HUDEP-2 (cell line): ENCODE data around the gene ASCL3.
"Not testable (repeated sequence)": the region's sequence is repeated elsewhere in the genome, so short reads cannot be mapped to it uniquely, and the experiment has no call there.

Experiments
- DNase-seq, 76 experiments: peaks; one replicate each; lab custom pipeline; 2025; ENCODE audit not compliant: unreplicated experiment in 76 of 76; lab: John Stamatoyannopoulos, UW

Gene ASCL3

GRCh38 chr11:8913961-8914660, 28.7 kb downstream of the ASCL3 start:
- peak in 50 of 76 experiments; percentile 2 to 63 (median 30) for DNase-seq

GRCh38 chr11:8911029-8911823, 31.6 kb downstream of the ASCL3 start, which contains the start of gene AKIP1:
Gene AKIP1, plus strand, starts transcription at chr11:8911189. Its CDS starts 261 bp downstream, at chr11:8911450.
- DNase-seq, result peak in 75 of 76 experiments; percentile 36 to 92 (median 83)

GRCh38 chr11:8910649-8911026, 32.2 kb downstream of the ASCL3 start:
- DNase-seq, result peak in 2 of 76 experiments; percentile 32 to 35

GRCh38 chr11:8908099-8908498, 34.7 kb downstream of the ASCL3 start:
- DNase-seq, result no peak

- DNase-seq, result no peak
These were observed 35.7 kb downstream of the ASCL3 start for GRCh38 chr11:8907116-8907515.

- no peak for DNase-seq
These were observed 37.2 kb downstream of the ASCL3 start for GRCh38 chr11:8905528-8906165.

GRCh38 chr11:8899119-8899753, 43.6 kb downstream of the ASCL3 start:
- no peak for DNase-seq

- DNase-seq, result not testable (repeated sequence)
These were observed 51.6 kb downstream of the ASCL3 start for GRCh38 chr11:8891185-8891584.
